Upper lobe of right lung (tissue), 1 donor: ENCODE measurements around the gene AGAP2. TPM values are rescaled to one million over a fixed set of nuclear protein-coding genes. Genes with fewer than 3 reads are reported as not detected.

Experiments
- ATAC-seq: fragments of 200-7000 bp; cut with Tn5 transposase; one replicate; pipeline ENCODE4 v1.9.1; 2020; ENCODE audit warnings: mild to moderate bottlenecking, moderate library complexity
- DNase-seq: peaks from one replicate; pipeline ENCODE4 v3.0.0-alpha.2; 2020
- H3K27ac ChIP-seq: fragments of 200-600 bp; one replicate; pipeline ENCODE4 v1.8.0; 2022
- H3K27me3 ChIP-seq: fragments of 200-600 bp; one replicate; pipeline ENCODE4 v1.8.0; 2022; ENCODE audit warnings: mild to moderate bottlenecking
- H3K36me3 ChIP-seq: fragments of 200-600 bp; one replicate; pipeline ENCODE4 v1.8.0; 2022
- H3K4me1 ChIP-seq: fragments of 200-600 bp; one replicate; pipeline ENCODE4 v1.8.0; 2022
- H3K4me3 ChIP-seq: fragments of 200-600 bp; one replicate; pipeline ENCODE4 v1.8.0; 2022; ENCODE audit warnings: mild to moderate bottlenecking
- H3K9me3 ChIP-seq: fragments of 200-600 bp; one replicate; pipeline ENCODE4 v1.8.0; 2022
- intact Hi-C: fragments of 100-400 bp; cut with DNase I; formaldehyde crosslinking; loops from one replicate; pipeline ENCODE4 v1.11.0; 2022
- total RNA-seq: library from RNA; stranded (reverse); fragmentation: NEBNext Ultra II Directional; extraction: Animal tissue kit (Norgen Biotek cat#: 25700); gene quantifications from one replicate; pipeline ENCODE4 v1.2.1, GENCODE V29; 2021
- TF ChIP-seq, protein P1 (sequence below): fragments of 200-600 bp; IDR thresholded peaks from one replicate; pipeline ENCODE4 v1.8.0; 2022; ENCODE audit warnings: antibody characterized with exemption
- donor health status: DM: no; HTN: yes; CAD: no; lungs with severe emphysema.

AGAP2 gene
- total RNA-seq, 1 donor from 2014 or later, result 5.4 TPM

DNA sequence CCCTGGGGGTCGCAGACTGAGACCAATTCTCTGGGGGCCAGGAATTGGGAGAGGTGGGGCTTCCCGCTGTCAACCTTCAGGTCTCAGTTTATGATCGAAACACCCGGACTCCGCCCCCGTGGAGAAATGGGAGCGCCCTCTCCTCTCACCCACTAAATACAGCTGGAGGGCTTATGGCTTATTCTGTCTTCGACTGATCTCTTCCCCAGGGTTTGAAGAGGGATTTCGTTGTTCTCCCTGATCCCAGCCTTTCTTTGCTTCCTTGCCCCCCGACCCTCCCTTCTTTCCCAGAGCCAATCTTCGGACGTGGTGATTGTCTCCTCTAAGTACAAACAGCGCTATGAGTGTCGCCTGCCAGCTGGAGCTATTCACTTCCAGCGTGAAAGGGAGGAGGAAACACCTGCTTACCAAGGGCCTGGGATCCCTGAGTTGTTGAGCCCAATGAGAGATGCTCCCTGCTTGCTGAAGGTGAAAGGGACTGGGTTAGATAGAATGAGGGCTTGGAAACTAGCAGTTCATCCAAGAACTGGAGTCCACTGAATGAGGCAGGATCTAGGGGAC, 44.0 kb downstream of the AGAP2 start:
- Histone ChIP-seq H3K27me3 (no peaks in the 10 kb centered on the region), H3K36me3 (peaks cover 39% of the 10 kb centered on the region), H3K4me3 (peak overlapping the region; percentile 89), H3K9me3 (no peaks in the 10 kb centered on the region), H3K27ac (peak overlapping the region; percentile 88), H3K4me1 (peaks cover 14% of the 10 kb centered on the region)
- TF ChIP-seq, protein P1, sequence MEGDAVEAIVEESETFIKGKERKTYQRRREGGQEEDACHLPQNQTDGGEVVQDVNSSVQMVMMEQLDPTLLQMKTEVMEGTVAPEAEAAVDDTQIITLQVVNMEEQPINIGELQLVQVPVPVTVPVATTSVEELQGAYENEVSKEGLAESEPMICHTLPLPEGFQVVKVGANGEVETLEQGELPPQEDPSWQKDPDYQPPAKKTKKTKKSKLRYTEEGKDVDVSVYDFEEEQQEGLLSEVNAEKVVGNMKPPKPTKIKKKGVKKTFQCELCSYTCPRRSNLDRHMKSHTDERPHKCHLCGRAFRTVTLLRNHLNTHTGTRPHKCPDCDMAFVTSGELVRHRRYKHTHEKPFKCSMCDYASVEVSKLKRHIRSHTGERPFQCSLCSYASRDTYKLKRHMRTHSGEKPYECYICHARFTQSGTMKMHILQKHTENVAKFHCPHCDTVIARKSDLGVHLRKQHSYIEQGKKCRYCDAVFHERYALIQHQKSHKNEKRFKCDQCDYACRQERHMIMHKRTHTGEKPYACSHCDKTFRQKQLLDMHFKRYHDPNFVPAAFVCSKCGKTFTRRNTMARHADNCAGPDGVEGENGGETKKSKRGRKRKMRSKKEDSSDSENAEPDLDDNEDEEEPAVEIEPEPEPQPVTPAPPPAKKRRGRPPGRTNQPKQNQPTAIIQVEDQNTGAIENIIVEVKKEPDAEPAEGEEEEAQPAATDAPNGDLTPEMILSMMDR, result no peak
- intact Hi-C loops, result no loop called here
- ATAC-seq (no peak), DNase-seq (no peak)

DNA sequence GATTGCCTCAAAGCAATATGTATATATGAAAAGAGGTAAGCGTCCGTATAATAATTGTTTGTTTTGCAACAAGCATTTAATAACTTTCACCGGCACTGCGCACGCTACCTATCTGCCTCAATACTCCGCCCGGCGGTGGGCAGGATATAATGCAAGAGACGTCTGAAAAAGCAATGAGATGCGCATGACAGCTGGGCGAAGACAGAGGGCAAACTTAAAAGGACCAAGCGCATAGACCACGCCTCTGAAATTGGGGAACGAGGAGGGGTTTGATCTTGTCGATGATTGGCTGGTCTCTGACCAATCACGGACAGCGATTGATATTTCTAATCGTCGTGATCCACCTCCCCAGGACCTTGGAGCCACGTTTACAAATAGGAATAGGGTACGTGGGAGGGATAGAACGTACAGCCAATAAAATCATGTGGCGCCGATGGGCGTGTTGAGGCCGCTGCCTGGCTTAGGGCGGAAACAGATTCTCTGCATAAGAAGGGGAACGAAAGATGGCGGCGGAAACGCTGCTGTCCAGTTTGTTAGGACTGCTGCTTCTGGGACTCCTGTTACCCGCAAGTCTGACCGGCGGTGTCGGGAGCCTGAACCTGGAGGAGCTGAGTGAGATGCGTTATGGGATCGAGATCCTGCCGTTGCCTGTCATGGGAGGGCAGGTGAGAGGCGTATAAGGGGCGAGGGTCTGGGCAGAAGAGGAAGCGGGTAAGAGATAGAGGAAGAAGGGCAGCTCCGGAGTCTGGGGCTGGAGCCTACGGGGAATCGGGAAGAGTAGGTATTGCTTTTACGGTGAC, 44.7 kb downstream of the AGAP2 start, which contains the start of gene OS9:
Gene OS9 (plus strand): TSS at position 474 of the 800 bp plus-strand sequence. CDS start 30 bp downstream, at position 504.
- Histone ChIP-seq H3K27me3 (no peaks in the 10 kb centered on the region), H3K4me3 (peak within 1 kb of the TSS; percentile 89), H3K27ac (peak within 1 kb of the TSS; percentile 88), H3K36me3 (peaks cover 32% of the 10 kb centered on the region), H3K9me3 (no peaks in the 10 kb centered on the region), H3K4me1 (peaks cover 14% of the 10 kb centered on the region)
- TF ChIP-seq, protein P1, result peak; percentile 79
- intact Hi-C loops, result no loop called here
- peak; percentile 98 for ATAC-seq
- peak; percentile 94 for DNase-seq

DNA sequence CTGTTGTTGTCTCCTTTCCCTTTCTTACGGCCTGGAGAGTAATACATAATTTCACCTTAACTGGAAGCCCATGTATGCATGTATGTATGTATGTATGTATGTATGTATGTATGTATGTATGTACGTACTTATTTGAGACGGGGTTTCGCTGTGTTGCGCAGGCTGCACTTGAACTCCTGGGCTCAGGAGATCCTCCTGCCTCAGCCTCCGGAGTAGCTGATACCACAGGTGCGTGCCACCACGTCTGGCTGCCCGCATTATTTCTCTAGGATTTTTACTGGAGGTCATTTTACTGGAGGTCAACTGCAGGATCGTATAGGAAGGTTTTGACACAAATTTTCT, 45.3 kb downstream of the AGAP2 start:
- intact Hi-C loops, result no loop called here
- peaks cover 14% of the 10 kb centered on the region for H3K4me1 ChIP-seq
- H3K4me3 ChIP-seq, result peak overlapping the region; percentile 37
- ATAC-seq, result no peak
- peak overlapping the region; percentile 14 for H3K27ac ChIP-seq
- DNase-seq, result no peak
- H3K9me3 ChIP-seq, result no peaks in the 10 kb centered on the region
- TF ChIP-seq, protein P1, result no peak
- no peaks in the 10 kb centered on the region for H3K27me3 ChIP-seq
- H3K36me3 ChIP-seq, result peaks cover 27% of the 10 kb centered on the region

DNA sequence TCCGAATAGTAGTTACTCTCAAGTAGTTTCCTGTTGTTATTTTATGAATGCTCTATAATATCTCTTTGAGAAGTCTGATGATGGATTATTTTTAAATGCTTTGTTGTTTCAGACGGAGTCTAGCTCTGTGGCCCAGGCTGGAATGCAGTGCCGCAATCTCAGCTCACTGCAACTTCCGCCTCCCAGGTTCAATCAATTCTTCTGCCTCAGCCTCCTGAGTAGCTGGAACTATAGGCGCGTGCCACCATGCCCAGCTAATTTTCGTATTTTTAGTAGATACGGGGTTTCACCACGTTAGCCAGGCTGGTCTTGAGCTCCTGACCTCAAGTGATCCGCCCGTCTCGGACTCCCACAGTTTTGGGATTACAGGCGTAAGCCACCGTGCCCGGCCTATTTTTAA, 46.0 kb downstream of the AGAP2 start:
- no peaks in the 10 kb centered on the region for H3K9me3 ChIP-seq
- no peak for DNase-seq
- ATAC-seq, result no peak
- peaks cover 5% of the 10 kb centered on the region for H3K27me3 ChIP-seq
- H3K36me3 ChIP-seq, result peaks cover 21% of the 10 kb centered on the region
- no peak overlapping the region for H3K4me3 ChIP-seq
- intact Hi-C loops, result no loop called here
- peaks cover 14% of the 10 kb centered on the region for H3K4me1 ChIP-seq
- TF ChIP-seq, protein P1, result no peak
- H3K27ac ChIP-seq, result no peak overlapping the region

DNA sequence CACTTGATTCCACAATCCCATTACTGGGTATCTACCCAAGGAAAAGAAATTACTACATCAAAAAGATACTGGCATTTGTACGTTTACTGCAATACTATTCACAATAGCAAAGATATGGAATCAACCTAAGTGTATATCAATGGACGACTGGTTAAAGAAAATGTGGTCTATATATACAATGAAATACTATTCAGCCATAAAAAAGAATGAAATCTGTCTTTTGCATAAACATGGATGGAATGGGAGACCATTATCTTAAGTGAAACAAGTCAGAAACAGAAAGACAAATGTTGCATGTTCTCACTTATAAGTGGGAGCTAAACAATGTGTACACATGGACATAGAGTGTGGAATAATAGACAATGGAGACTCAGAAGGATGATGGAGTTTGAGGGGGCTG, 49.6 kb downstream of the AGAP2 start:
- Histone ChIP-seq H3K27me3 (peaks cover 18% of the 10 kb centered on the region), H3K4me1 (peaks cover 4% of the 10 kb centered on the region), H3K27ac (no peak overlapping the region), H3K9me3 (no peaks in the 10 kb centered on the region), H3K36me3 (no peaks in the 10 kb centered on the region), H3K4me3 (no peak overlapping the region)
- DNase-seq, result no peak
- intact Hi-C loops, result no loop called here
- no peak for ATAC-seq
- TF ChIP-seq, protein P1, result no peak
